K562 (cell line): ENCODE data around the gene PCNX3. TPM values are rescaled to one million over a fixed set of nuclear protein-coding genes. Genes with fewer than 3 reads are reported as not detected.

Source experiments
- ATAC-seq: fragments of 200-7000 bp; cut with Tn5 transposase; 3 replicates; pipeline ENCODE4 v1.9.1; 2020; ENCODE audit warnings: moderate library complexity
- BruUV-seq: library from RNA; stranded (reverse); fragments of 400-500 nt; replicated peaks from 2 replicates; lab custom pipeline; 2021; lab: Mats Ljungman, UMichigan
- CTCF ChIA-PET: fragments of 300-600 bp; formaldehyde crosslinking; extraction: SDS; loops from one replicate; lab custom pipeline; 2021; ENCODE audit warnings: low intra/inter-chr PET ratio; lab: Yijun Ruan, JAX
- POLR2A ChIA-PET: fragments of 300-600, 350-650 bp; sonication (Branson Sonifier 250); formaldehyde crosslinking; extraction: SDS; loops from one replicate; lab custom pipeline; 2021; ENCODE audit warnings: antibody characterized with exemption, inconsistent platforms; lab: Yijun Ruan, JAX
- DNase-seq, 4 experiments: peaks; one replicate each; pipeline versions ENCODE4 v3.0.0 to v3.0.0-alpha.2; 2011 to 2018; ENCODE audit warnings: low spot score in 3 of 4, mixed read lengths in 3 of 4; ENCODE audit errors: extremely low read depth in 1 of 4
- FAIRE-seq: peaks from 2 replicates; lab custom pipeline; 2011; peaks lifted over from hg19 to GRCh38; lab: Jason Lieb, UNC
- H2AFZ ChIP-seq: 2 replicates; pipeline ENCODE4 v1.6.0; 2011; ENCODE audit warnings: low read depth, low read length, control low read depth, inconsistent platforms
- H3K27ac ChIP-seq: fragments of 200-600 bp; 3 replicates; pipeline ENCODE4 v1.8.0; 2011; ENCODE audit warnings: low read depth, mild to moderate bottlenecking, control low read depth, inconsistent platforms, low read length, moderate library complexity, mixed read lengths; ENCODE audit errors: extremely low read depth
- H3K27me3 ChIP-seq, 2 experiments: fragments of 300-600 bp in 1 of 2; 2 replicates in 1 of 2; 3 replicates in 1 of 2; pipeline versions ENCODE4 v1.6.0 to v1.8.0; 2011; ENCODE audit warnings: inconsistent platforms in 2 of 2, low read length in 2 of 2, mild to moderate bottlenecking in 1 of 2, mixed read lengths in 1 of 2, moderate library complexity in 1 of 2; ENCODE audit not compliant: control insufficient read depth in 2 of 2, insufficient read depth in 2 of 2
- H3K36me3 ChIP-seq: fragments of 300-600 bp; 3 replicates; pipeline ENCODE4 v1.8.0; 2011; ENCODE audit warnings: mild to moderate bottlenecking, low read length, inconsistent platforms; ENCODE audit not compliant: control insufficient read depth, insufficient read depth
- H3K4me1 ChIP-seq, 2 experiments: fragments of 200-600 bp in 1 of 2; replicated peaks in 1 of 2; 2 replicates in 1 of 2; 3 replicates in 1 of 2; pipeline versions ENCODE4 v1.5.1 to v1.8.0; 2011; ENCODE audit warnings: inconsistent platforms in 2 of 2, low read length in 2 of 2, mild to moderate bottlenecking in 1 of 2, mixed read lengths in 1 of 2, moderate library complexity in 1 of 2; ENCODE audit not compliant: control insufficient read depth in 2 of 2, insufficient read depth in 2 of 2
- H3K4me2 ChIP-seq: 2 replicates; pipeline ENCODE4 v1.6.1; 2011; ENCODE audit warnings: low read length, control low read depth, inconsistent platforms, mixed read lengths; ENCODE audit not compliant: insufficient read depth
- H3K4me3 ChIP-seq: fragments of 200-600 bp; sonication (generic), shearing (Covaris generic); 2 replicates; pipeline ENCODE4 v1.5.1; 2016; ENCODE audit warnings: control low read depth, inconsistent platforms
- H3K79me2 ChIP-seq: fragments of 200-600 bp; 3 replicates; pipeline ENCODE4 v1.8.0; 2011; ENCODE audit warnings: low read length, inconsistent platforms; ENCODE audit not compliant: control insufficient read depth, insufficient read depth
- H3K9ac ChIP-seq, 2 experiments: 2 replicates each; pipeline versions ENCODE4 v1.6.0 to v1.6.1; 2011; ENCODE audit warnings: low read depth in 2 of 2, low read length in 2 of 2, control low read depth in 1 of 2, inconsistent platforms in 1 of 2, mild to moderate bottlenecking in 1 of 2, mixed read lengths in 1 of 2; ENCODE audit not compliant: insufficient read depth in 1 of 2
- H3K9me1 ChIP-seq: one replicate; pipeline ENCODE4 v1.6.0; 2011; ENCODE audit warnings: inconsistent platforms, mild to moderate bottlenecking, low read length, moderate library complexity; ENCODE audit not compliant: control insufficient read depth, insufficient read depth
- H3K9me3 ChIP-seq: replicated peaks from 2 replicates; pipeline ENCODE4 v1.5.1; 2011; ENCODE audit warnings: low read depth, low read length, inconsistent platforms; ENCODE audit not compliant: control insufficient read depth, insufficient read depth
- H4K20me1 ChIP-seq: replicated peaks from 2 replicates; pipeline ENCODE4 v1.6.1; 2011; ENCODE audit warnings: low read length, inconsistent platforms, mixed read lengths; ENCODE audit not compliant: control insufficient read depth, insufficient read depth
- AFF1 ChIP-seq, 2 experiments: fragments of 450-650 bp; IDR thresholded peaks; 2 replicates each; pipeline ENCODE4 v1.6.1; 2018; ENCODE audit warnings: mild to moderate bottlenecking in 2 of 2, low read depth in 1 of 2; ENCODE audit not compliant: partially characterized antibody in 2 of 2
- NFATC3 ChIP-seq: fragments of 450-650 bp; IDR thresholded peaks from 2 replicates; pipeline ENCODE4 v1.6.1; 2017; ENCODE audit warnings: mild to moderate bottlenecking
- WGBS: fragments of 100-300 bp; shearing (Covaris generic); methylation state at CpG from one replicate; pipeline ENCODE4 v1.1.6; 2016; ENCODE audit warnings: low coverage, mixed read lengths; ENCODE audit not compliant: insufficient coverage; ENCODE audit errors: missing lambda C conversion rate; 5-methylcytosine and 5-hydroxymethylcytosine counted together
- in situ Hi-C: fragments of 300-500 bp; cut with MboI; formaldehyde crosslinking; loops from 4 replicates; pipeline ENCODE4 v1.15.0; 2018; ENCODE audit warnings: inconsistent platforms, mixed read lengths
- intact Hi-C: fragments of 100-400 bp; cut with micrococcal nuclease; formaldehyde crosslinking; loops from 2 replicates; pipeline ENCODE4 v1.14.2; 2022
- polyA plus RNA-seq, 8 experiments: library from polyadenylated mRNA; depleted of rRNA in 4 of 8; stranded (reverse) in 5 of 8; unstranded in 3 of 8; fragments of >200 nt; fragmentation: Nextera tagmentation in 2 of 8; fragmentation: Illumina TruSeq in 1 of 8; extraction: Ambion mirVana in 2 of 8; extraction: Trizol in 1 of 8; gene quantifications; 2 replicates each; pipeline versions ENCODE4 v1.2.1 to v1.2.3, GENCODE V29; 2011 to 2014; ENCODE audit warnings: inconsistent platforms in 1 of 8, missing spikeins in 1 of 8
- total RNA-seq, 7 experiments: library from RNA; depleted of rRNA in 6 of 7; stranded (reverse); fragments of >200 nt in 6 of 7; fragmentation: Illumina TruSeq in 2 of 7; extraction: Trizol in 2 of 7; gene quantifications; 2 replicates each; pipeline versions ENCODE4 v1.2.1 to v1.2.3, GENCODE V29; 2011 to 2021; ENCODE audit warnings: low replicate concordance in 1 of 7
- TF ChIP-seq, protein P1 (sequence below): fragments of 450-650 bp; IDR thresholded peaks from 2 replicates; pipeline ENCODE4 v1.7.0; 2016; ENCODE audit warnings: borderline replicate concordance

Gene PCNX3
- total and polyA plus RNA-seq, 9 of the 15 experiments (the other 6 are each of a cell fraction or from before 2014, with no cell fraction given): 0.11 to 47.8 (median 12.8) TPM

- H3K27me3 ChIP-seq: no peaks in the 10 kb centered on the region
- TF ChIP-seq AFF1 (IDR thresholded peaks at IDR 0.05; ENCODE audit: low read depth in 1 of 2, partially characterized antibody in 2 of 2) (no peak), NFATC3 (no peak)
- TF ChIP-seq, protein P1, sequence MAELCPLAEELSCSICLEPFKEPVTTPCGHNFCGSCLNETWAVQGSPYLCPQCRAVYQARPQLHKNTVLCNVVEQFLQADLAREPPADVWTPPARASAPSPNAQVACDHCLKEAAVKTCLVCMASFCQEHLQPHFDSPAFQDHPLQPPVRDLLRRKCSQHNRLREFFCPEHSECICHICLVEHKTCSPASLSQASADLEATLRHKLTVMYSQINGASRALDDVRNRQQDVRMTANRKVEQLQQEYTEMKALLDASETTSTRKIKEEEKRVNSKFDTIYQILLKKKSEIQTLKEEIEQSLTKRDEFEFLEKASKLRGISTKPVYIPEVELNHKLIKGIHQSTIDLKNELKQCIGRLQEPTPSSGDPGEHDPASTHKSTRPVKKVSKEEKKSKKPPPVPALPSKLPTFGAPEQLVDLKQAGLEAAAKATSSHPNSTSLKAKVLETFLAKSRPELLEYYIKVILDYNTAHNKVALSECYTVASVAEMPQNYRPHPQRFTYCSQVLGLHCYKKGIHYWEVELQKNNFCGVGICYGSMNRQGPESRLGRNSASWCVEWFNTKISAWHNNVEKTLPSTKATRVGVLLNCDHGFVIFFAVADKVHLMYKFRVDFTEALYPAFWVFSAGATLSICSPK: no peak
- TF ChIP-seq, all 486 proteins: peak for 0
- BruUV-seq: no TSS peak
- FAIRE-seq (no peak), DNase-seq (no peak), ATAC-seq (no peak)
- intact Hi-C loops (no loop called here), in situ Hi-C loops (no loop called here)
- Histone ChIP-seq H3K36me3 (peaks cover 65% of the 10 kb centered on the region; the same call in 2 of the 3 replicates), H3K4me1 (peaks cover 22 to 61% of the 10 kb centered on the region in 2 experiments), H4K20me1 (no peaks in the 10 kb centered on the region), H3K9ac (peak overlapping the region in 1 of 2 experiments; percentile 72; a peak in 1 of 4 replicates), H3K27ac (no peak overlapping the region), H3K4me3 (no peak overlapping the region), H3K79me2 (peaks cover 33% of the 10 kb centered on the region), H3K9me3 (no peaks in the 10 kb centered on the region), H2AFZ (no peak overlapping the region), H3K9me1 (peaks cover 3% of the 10 kb centered on the region), H3K4me2 (no peak overlapping the region)
- ChIA-PET POLR2A (interaction anchor here (1.1 kb wide), 2 partner anchors 104 to 112 kb away, joined by 4 to 5 read pairs; no protein-coding TSS in a partner anchor), CTCF (no interaction called here)
- WGBS: 86% methylated on average over 3 of the region's 3 CpGs
Measured at GRCh38 chr11:65609229-65609628, 6.3 kb upstream of the PCNX3 start.
